Measurements from ENCODE around the gene NEURL4.

The NEURL4 gene

DNA sequence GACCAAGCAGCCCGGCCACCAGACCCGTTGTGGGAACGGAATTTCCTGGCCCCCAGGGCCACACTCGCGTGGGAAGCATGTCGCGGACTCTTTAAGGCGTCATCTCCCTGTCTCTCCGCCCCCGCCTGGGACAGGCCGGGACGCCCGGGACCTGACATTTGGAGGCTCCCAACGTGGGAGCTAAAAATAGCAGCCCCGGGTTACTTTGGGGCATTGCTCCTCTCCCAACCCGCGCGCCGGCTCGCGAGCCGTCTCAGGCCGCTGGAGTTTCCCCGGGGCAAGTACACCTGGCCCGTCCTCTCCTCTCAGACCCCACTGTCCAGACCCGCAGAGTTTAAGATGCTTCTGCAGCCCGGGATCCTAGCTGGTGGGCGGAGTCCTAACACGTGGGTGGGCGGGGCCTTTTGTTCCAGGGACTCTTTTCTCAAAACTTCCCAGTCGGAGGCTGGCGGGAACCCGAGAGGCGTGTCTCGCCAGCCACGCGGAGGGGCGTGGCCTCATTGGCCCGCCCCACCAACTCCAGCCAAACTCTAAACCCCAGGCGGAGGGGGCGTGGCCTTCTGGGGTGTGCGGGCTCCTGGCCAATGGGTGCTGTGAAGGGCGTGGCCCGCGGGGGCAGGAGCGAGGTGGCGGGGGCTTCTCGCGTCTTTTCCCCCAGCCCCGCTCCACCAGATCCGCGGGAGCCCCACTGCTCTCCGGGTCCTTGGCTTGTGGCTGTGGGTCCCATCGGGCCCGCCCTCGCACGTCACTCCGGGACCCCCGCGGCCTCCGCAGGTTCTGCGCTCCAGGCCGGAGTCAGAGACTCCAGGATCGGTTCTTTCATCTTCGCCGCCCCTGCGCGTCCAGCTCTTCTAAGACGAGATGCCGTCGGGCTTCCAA lies 47.8 kb downstream of the NEURL4 start, which contains the start of gene SLC2A4:
Gene SLC2A4, plus strand, starts transcription at position 645 of the 879 bp plus-strand sequence. Its CDS starts 217 bp downstream, at position 862.
- Histone ChIP-seq H3K27me3 (replicated peaks; ENCODE audit: control insufficient read depth, insufficient read depth, low read length) (peaks cover 18% of the 10 kb centered on the region), H3K4me1 (ENCODE audit: control insufficient read depth, insufficient read depth, low read length) (peaks cover 18% of the 10 kb centered on the region), H3K36me3 (ENCODE audit: control insufficient read depth, insufficient read depth, low read length, severe bottlenecking) (peaks cover 24% of the 10 kb centered on the region), H3K4me3 (ENCODE audit: low read length) (peak within 1 kb of the TSS; percentile 79), H3K9ac (ENCODE audit: low read length) (peak within 1 kb of the TSS; percentile 81), H3K9me3 (ENCODE audit: control insufficient read depth, low read length) (no peaks in the 10 kb centered on the region)
- peak; percentile 98 for DNase-seq (ENCODE audit: low read depth)

DNA sequence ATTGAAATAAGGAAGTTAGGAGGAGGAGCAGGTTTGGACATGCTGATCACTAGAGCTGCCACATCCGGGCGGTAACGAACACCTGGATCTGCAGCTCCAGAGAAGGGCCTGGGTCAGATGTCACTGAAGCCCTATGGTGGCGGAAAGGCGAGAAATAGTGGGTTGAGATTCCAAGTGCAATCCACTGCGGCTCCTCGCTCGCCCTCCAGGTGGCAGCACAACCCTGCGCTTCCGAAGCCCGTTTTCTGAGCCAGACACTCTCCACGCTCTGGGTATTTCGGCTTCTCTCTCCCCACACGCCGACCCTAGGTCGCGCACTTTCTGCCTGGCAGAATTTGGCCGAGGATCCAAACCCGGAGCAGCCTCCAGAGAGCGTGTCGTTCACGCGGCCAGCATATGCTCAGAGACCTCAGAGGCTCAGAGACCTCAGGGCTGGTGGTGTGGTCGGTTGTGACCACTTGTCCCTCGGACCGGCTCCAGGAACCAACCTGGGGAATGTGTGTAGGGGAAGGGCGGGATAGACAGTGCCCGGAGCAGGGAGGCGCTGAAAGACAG lies 48.5 kb downstream of the NEURL4 start:
- peak overlapping the region; percentile 79 for H3K4me3 ChIP-seq (ENCODE audit: low read length)
- peak; percentile 92 for DNase-seq (ENCODE audit: low read depth)
- H3K9me3 ChIP-seq (ENCODE audit: control insufficient read depth, low read length): no peaks in the 10 kb centered on the region
- peak overlapping the region; percentile 71 for H3K9ac ChIP-seq (ENCODE audit: low read length)
- peaks cover 18% of the 10 kb centered on the region for H3K27me3 ChIP-seq (replicated peaks; ENCODE audit: control insufficient read depth, insufficient read depth, low read length)
- H3K36me3 ChIP-seq (ENCODE audit: control insufficient read depth, insufficient read depth, low read length, severe bottlenecking): peaks cover 17% of the 10 kb centered on the region
- H3K4me1 ChIP-seq (ENCODE audit: control insufficient read depth, insufficient read depth, low read length): peaks cover 18% of the 10 kb centered on the region

DNA sequence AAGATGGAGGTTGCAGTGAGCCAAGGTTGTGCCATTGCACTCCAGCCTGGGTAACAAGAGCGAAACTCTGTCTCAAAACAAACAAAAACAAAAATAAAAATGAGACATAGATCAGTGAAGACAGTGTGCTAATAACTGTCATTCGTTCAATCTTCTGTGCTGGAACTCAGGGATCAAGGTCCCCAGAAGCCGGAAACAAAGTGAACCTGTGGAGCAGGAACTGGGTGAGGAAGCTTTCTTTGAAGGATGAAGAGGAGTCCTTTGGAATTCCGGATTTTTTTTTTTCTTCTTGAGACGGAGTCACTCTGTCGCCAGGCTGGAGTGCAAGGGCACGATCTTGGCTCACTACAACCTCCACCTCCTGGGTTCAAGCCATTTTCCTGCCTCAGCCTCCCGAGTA lies 49.7 kb downstream of the NEURL4 start:
- H3K4me3 ChIP-seq (ENCODE audit: low read length): no peak overlapping the region
- no peak for DNase-seq (ENCODE audit: low read depth)
- H3K27me3 ChIP-seq (replicated peaks; ENCODE audit: control insufficient read depth, insufficient read depth, low read length): peaks cover 13% of the 10 kb centered on the region
- no peak overlapping the region for H3K9ac ChIP-seq (ENCODE audit: low read length)
- H3K9me3 ChIP-seq (ENCODE audit: control insufficient read depth, low read length): no peaks in the 10 kb centered on the region
- peaks cover 18% of the 10 kb centered on the region for H3K4me1 ChIP-seq (ENCODE audit: control insufficient read depth, insufficient read depth, low read length)
- H3K36me3 ChIP-seq (ENCODE audit: control insufficient read depth, insufficient read depth, low read length, severe bottlenecking): peaks cover 8% of the 10 kb centered on the region

DNA sequence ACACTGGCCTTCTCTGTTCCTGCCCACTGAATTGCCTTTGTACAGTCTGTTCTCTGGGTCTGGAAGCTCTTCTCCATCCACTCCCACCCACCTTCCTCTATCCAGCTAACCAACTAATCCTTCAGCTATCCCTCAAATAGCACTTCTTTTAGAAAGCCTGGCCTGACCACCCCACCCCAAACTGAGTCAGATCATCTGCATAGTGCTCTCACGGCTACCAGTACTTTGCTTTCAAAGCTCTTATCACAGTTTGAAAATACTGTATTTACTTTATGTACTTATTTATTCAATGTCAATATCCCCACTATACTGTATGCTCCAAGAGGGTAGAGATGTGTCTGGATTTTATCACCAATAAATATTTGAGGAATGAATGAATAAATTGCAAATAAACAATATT lies 62.4 kb downstream of the NEURL4 start:
- Histone ChIP-seq H3K27me3 (replicated peaks; ENCODE audit: control insufficient read depth, insufficient read depth, low read length) (no peaks in the 10 kb centered on the region), H3K9me3 (ENCODE audit: control insufficient read depth, low read length) (no peaks in the 10 kb centered on the region), H3K4me3 (ENCODE audit: low read length) (no peak overlapping the region), H3K36me3 (ENCODE audit: control insufficient read depth, insufficient read depth, low read length, severe bottlenecking) (no peaks in the 10 kb centered on the region), H3K4me1 (ENCODE audit: control insufficient read depth, insufficient read depth, low read length) (peaks cover 34% of the 10 kb centered on the region), H3K9ac (ENCODE audit: low read length) (no peak overlapping the region)
- DNase-seq (ENCODE audit: low read depth): peak; percentile 37

All from adipocyte (in vitro differentiated cells).